GM21360 (cell line): Measurements from ENCODE around the gene MVB12B.

Source experiments
- ATAC-seq: cut with Tn5 transposase; IDR thresholded peaks from one replicate; pipeline ENCODE4 v1.9.1; 2021; ENCODE audit warnings: mild to moderate bottlenecking, moderate library complexity; ENCODE audit not compliant: unreplicated experiment

The MVB12B gene

GRCh38 chr9:126329476-126330275 lies 3.0 kb downstream of the MVB12B start:
- no peak for ATAC-seq

GRCh38 chr9:126330536-126330935 lies 3.9 kb downstream of the MVB12B start:
- no peak for ATAC-seq

GRCh38 chr9:126331964-126332748 lies 5.5 kb downstream of the MVB12B start:
- no peak for ATAC-seq

- no peak for ATAC-seq
Measured at GRCh38 chr9:126334721-126335621, 8.3 kb downstream of the MVB12B start.

GRCh38 chr9:126335837-126336735 lies 9.5 kb downstream of the MVB12B start:
- ATAC-seq: no peak

GRCh38 chr9:126336736-126337325 lies 10.2 kb downstream of the MVB12B start:
- no peak for ATAC-seq

- no peak for ATAC-seq
Measured at GRCh38 chr9:126337729-126338372, 11.2 kb downstream of the MVB12B start.

- ATAC-seq: no peak
Measured at GRCh38 chr9:126338945-126339344, 12.3 kb downstream of the MVB12B start.

- ATAC-seq: no peak
Measured at GRCh38 chr9:126341426-126341825, 14.8 kb downstream of the MVB12B start.

GRCh38 chr9:126341902-126342301 lies 15.3 kb downstream of the MVB12B start:
- ATAC-seq: no peak

- ATAC-seq: no peak
Measured at GRCh38 chr9:126342621-126343031, 16.0 kb downstream of the MVB12B start.

- ATAC-seq: no peak
Measured at GRCh38 chr9:126343271-126343700, 16.7 kb downstream of the MVB12B start.

GRCh38 chr9:126346031-126346430 lies 19.4 kb downstream of the MVB12B start:
- no peak for ATAC-seq

- ATAC-seq: no peak
Measured at GRCh38 chr9:126347093-126347492, 20.5 kb downstream of the MVB12B start.

GRCh38 chr9:126347911-126348760 lies 21.5 kb downstream of the MVB12B start:
- no peak for ATAC-seq

- ATAC-seq: no peak
Measured at GRCh38 chr9:126348911-126349550, 22.4 kb downstream of the MVB12B start.

- no peak for ATAC-seq
Measured at GRCh38 chr9:126354887-126355770, 28.5 kb downstream of the MVB12B start.
